GM18861 (cell line): ENCODE results near the gene PIP4K2C.
"Not testable (repeated sequence)": the region's sequence is repeated elsewhere in the genome, so short reads cannot be mapped to it uniquely, and the experiment has no call there.

Source experiments
- ATAC-seq: cut with Tn5 transposase; IDR thresholded peaks from one replicate; pipeline ENCODE4 v1.9.1; 2021; ENCODE audit not compliant: unreplicated experiment

The PIP4K2C gene

DNA sequence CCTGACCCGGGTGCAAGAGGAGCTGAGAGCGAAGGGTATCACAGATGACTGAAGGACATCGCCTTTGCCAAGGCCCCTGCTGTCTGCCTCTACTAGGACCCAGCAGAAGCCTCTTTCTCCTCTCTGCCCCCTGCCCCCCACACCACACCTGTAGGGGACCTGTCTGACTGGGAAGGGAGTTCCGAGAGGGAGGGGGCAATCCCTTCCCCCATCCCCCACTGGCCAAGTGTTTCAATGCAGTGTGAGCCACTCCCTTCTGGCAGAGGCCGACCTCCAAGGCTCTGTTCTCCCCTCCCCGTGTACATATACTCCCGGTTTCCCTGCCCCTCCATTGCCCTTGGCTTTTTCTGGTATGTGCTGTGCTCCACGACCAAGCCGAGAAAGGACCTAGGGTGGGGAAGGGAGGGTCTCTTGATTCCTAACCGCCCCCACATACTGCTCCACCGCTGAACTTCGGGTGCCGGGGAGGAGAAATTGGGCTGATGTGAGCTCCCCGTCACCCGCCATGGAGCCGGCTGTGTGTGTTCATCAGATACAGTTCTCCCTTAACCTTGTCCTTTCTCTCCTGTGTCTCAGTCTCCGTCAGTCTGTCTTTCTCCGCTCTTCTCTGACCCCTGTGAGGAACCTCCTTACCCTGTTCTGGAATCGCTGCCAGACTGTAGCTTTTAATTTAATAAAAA, 18.2 kb downstream of the PIP4K2C start:
- ATAC-seq = no peak

DNA sequence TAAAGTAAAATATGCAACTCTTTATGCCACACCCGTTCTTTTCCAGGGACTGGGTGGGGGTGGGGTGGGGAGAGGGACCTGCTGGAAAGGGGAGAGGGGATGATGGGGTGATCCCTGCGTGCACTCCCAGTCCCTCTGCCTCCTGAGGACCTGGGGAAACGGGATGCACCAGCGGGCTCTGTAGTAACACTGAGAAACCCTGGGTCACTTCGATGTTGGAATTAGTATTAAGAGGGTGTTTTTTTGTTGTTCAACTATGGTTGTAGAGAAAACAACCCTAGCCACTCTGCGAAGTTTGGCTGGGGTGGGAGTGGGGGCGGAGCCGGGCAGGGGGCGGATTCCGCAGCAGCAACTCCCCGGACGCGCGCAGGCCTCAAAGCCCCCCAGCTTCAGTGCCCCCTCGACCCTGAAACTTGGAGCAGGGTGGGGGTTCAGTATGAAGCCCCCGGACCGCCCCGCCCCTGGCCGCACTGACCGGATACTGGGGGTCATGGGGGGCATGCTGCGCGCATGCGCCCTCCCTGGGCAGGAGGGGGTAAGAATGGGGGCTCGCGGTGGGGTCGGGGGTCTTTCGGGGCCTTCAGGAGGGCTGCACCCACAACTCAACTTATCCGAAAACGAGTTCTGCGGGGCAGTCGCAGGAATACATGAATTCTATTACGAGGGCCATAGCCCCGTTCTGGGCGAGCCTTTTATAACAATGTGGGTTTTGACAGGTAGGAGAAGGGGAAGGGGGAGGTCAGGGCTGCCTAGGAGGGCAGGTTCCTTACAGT, 19.0 kb downstream of the PIP4K2C start:
- no peak for ATAC-seq

GRCh38 chr12:57610554-57611107, 19.6 kb downstream of the PIP4K2C start:
- no peak for ATAC-seq

- ATAC-seq = no peak
Measured at GRCh38 chr12:57611108-57611826, 20.3 kb downstream of the PIP4K2C start, which contains the start of gene ARHGEF25. Gene ARHGEF25 (plus strand): TSS chr12:57611435. CDS start chr12:57611895, 460 bp downstream.

GRCh38 chr12:57611827-57612710, 21.1 kb downstream of the PIP4K2C start:
- no peak for ATAC-seq

- no peak for ATAC-seq
Measured at GRCh38 chr12:57612711-57613426, 21.9 kb downstream of the PIP4K2C start.

- ATAC-seq = no peak
Measured at GRCh38 chr12:57613427-57614109, 22.6 kb downstream of the PIP4K2C start.

DNA sequence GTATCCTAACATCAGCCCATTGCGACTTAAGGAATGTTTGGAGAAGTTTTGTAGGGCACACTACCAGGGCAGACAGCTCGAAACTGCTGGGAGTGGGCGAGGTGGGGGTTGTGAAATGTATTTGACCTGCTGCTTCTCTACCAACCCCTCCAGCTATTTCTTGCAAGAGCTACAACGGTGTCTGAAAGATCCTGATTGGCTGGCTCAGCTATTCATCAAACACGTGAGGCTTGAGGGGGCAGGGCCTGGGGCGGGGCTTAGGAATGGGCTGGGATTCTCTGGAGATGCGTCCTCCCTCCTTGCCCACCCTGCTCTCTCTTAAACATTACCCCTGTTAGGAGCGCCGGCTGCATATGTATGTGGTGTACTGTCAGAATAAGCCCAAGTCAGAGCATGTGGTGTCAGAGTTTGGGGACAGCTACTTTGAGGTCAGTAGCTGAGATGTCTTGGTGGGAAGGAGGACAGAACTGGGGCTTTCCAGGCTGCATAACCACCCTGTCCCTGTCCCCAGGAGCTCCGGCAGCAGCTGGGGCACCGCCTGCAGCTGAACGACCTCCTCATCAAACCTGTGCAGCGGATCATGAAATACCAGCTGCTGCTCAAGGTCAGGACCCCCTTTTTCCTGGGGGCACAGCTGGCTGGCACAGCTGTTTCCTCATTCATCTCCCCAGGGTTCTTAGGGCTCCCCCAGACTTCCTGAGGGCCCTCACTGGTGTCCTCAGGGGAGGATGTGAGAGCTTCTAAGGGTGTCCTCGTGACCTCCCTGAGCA, 23.4 kb downstream of the PIP4K2C start:
- peak; percentile 45 for ATAC-seq

GRCh38 chr12:57614948-57615500, 24.0 kb downstream of the PIP4K2C start:
- ATAC-seq = no peak

DNA sequence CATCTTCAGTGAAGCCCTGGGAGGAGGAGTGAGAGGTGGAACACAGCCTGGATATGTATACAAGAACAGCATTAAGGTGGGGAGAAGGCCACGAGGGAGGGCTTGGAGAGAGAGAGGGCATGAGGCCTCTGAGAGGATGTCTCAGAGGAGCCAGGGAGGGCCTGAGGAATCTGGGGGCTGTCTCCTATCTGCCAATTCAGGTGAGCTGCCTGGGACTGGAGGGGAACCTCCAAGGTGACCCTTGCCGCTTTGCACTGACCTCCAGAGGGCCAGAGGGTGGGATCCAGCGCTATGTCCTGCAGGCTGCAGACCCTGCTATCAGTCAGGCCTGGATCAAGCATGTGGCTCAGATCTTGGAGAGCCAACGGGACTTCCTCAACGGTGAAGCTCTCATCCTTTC, 24.6 kb downstream of the PIP4K2C start:
- ATAC-seq = no peak

DNA sequence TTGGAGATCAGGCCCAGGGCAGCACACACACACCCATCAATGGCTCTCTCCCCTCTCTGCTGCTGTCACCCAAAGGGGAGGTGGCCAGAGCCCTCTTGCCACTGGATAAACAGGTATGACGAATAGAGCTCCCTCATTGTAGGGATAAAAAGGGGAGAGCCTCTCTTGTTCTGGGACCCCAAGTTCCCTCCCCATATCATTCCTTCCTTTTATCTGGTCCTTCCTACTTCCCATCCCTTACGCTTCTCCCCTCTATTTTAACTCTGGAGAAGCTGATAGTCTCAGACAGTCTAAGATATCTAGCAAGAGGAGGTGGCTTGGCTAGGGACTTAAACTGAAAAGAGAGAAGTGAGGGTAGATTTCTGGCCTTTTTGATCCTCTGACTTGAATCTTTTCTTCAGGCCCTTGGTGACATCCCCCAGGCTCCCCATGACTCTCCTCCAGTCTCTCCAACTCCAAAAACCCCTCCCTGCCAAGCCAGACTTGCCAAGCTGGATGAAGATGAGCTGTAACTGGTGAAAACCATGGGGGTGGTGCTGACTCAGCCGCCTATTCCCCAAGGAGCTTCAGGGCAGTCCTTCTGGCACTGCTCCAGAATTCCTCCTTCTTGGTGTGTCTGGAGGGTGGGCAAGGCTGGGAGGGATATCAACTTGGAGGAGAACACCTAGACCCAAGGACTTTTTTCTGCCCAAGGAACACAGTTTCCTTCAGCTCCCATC, 25.6 kb downstream of the PIP4K2C start:
- no peak for ATAC-seq

GRCh38 chr12:57617942-57618341, 26.9 kb downstream of the PIP4K2C start:
- no peak for ATAC-seq

DNA sequence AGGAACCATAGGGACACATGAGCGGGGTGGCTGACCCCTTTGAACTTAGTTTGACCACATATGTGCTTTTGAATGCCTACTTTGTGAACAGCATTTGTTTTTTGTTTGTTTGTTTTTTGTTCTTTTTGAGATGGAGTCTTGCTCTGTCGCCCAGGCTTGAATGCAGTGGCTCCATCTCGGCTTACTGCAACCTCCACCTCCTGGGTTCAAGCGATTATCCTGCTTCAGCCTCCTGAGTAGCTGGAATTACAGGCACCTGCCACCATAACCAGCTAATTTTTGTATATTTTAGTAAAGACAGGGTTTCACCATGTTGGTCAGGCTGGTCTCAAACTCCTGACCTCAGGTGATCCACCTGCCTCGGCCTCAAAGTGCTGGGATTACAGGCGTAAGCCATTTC, 27.4 kb downstream of the PIP4K2C start:
- ATAC-seq = not testable (repeated sequence)

GRCh38 chr12:57618966-57619433, 28.0 kb downstream of the PIP4K2C start:
- no peak for ATAC-seq

GRCh38 chr12:57619434-57620244, 28.6 kb downstream of the PIP4K2C start:
- no peak for ATAC-seq

DNA sequence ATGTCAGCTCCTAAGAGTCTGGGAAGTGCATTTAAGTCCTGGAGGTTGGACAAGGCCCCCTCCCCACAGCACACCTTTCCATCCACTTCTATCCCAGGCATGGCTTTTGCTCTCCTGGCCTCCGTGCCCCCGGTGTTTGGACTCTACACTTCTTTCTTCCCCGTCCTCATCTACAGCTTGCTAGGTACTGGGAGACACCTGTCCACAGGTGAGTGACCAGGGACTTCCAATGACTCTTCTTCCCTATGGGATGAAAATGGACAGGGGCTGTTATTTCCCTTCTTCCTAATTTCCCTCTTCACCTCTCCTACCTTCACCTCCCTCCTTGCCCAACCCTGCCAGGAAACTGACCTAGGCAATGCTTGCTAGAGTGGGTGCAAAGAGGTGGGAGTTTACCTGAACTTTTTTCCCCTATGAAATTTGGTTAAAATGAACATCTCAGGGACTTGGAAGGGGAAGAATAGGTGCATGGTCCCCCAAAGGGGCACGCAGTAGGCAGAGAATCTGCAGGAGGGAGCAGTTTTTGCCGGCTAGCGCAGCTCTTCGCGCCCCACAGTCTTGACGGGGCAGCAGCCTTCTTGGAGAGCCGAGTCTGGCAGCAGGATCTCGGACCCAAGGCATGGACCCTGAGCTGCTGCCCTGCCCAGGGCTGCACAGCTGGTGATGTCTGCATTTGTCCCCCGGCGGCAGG, 29.4 kb downstream of the PIP4K2C start:
- no peak for ATAC-seq
